Suppressor macrophage treated with lipopolysaccharide for 4 hours (primary cell): ENCODE results near the gene ELOVL2.
"Not testable (repeated sequence)": the region's sequence is repeated elsewhere in the genome, so short reads cannot be mapped to it uniquely, and the experiment has no call there.

Experiments
- DNase-seq: peaks from one replicate; pipeline ENCODE4 v3.0.0-alpha.2; 2020

The ELOVL2 gene

DNA sequence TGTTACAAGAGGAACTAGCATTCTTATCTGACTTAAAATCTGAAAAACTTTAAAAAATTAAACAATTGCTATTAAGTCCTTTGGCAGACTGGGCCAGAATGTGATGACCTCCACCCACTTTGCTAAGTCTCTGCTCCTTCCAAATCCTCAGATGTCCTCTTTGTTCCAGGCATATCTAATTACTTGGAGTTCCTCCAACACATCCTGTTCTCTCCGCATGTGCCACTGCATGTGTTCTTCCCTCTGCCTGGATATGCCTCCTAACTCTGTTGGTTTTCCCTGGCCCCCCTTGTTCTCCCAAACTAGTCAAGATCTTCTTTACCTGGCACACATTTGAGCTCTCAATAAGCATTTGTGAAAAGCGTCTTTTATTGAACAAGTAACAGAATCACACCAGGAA lies 23.1 kb downstream of the ELOVL2 start:
- no peak for DNase-seq

DNA sequence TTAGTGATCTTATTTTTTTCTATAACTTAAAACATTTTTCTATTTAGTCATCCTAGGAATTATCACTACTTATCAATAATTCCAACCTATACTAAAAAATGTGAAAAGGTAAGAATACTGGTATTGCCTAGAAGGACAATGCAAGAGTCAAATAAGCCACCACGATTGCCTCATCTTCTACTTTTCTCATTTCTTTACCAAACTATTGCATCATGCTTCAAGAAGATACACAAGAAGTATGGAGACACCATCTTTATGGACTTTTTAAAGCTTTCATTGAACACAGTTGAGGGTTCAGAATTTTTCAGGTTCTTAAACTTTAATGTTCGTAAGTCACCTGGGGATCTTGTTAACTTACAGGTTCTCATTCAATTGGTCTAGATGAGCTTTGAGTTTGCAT lies 25.9 kb downstream of the ELOVL2 start:
- no peak for DNase-seq

- no peak for DNase-seq
These were observed 27.0 kb downstream of the ELOVL2 start for GRCh38 chr6:11017090-11017489.

DNA sequence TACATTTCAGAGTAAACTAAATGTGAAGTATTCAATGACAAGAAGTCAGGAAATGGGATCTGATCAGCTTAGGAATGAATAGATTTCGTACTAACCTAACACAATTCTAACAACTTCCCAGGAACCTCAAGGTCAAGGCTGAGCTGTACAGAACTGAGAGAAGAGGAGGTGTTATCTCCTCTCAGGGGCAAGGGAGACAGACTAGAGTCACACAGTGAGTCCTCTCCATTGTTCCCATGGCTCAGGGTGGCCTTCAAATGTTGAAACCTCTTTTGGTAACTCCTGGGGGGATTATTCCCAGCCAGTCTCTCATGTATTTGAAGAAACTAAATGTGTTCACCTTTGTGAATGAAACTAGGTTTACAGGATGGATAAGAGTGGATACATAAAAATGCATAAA lies 27.7 kb downstream of the ELOVL2 start:
- no peak for DNase-seq

GRCh38 chr6:11015102-11015501 lies 29.0 kb downstream of the ELOVL2 start:
- DNase-seq = no peak

- DNase-seq = no peak
These were observed 30.4 kb downstream of the ELOVL2 start for GRCh38 chr6:11013721-11014070.

DNA sequence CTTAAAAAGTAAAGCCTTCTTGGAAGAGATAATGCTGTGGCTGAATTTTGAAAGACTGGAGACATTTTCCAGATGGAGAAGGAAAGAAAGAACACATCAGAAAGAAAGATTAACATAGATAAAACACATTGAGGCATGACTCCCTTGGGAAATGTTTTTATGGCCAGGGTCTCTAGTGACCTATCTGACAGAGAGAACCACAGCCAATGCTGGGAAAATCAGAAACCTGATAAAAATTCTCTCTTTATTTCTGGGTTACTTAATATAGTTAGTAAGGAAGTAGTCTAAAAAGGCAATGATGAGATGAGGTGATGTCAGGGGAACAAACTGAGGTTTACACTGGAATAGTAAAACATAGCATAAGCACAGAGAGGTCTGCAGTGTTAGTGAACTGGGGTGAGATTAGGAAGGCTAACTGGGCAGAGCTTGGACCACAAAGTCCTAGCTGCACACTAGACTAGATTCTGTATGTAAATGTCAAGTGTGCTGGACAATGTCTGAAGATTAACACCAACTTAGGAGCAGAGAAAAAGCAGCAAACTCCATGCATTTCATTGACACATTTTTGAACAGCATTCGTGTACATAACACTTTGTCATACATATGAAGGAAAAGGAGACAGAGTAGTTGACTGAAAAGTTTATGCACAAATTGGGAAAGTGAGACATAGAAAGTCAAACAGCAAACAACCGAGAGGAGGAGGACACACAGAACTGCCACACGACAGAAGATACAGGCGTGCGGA lies 31.0 kb downstream of the ELOVL2 start:
- DNase-seq = no peak

- no peak for DNase-seq
These were observed 31.8 kb downstream of the ELOVL2 start for GRCh38 chr6:11012295-11012754.

- DNase-seq = no peak
These were observed 32.3 kb downstream of the ELOVL2 start for GRCh38 chr6:11011787-11012234.

DNA sequence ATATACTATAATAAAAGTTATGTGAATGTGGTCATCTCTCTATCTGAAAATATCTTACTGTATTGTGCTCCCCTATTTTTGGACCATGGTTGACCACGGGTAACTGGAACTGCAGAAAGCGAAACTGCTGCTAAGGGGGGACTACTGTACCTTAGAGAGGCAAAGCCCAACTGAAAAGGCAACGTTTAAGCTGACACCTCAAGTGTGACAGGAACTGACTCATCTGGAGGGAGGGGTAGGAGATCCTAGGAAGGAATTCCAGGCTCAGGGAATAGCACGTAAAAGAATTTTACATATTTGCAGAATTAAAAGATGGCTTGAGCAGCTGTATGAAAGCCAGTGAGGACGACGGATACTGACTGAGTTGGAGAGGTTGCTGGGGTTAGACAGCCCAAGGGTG lies 34.8 kb downstream of the ELOVL2 start:
- no peak for DNase-seq

DNA sequence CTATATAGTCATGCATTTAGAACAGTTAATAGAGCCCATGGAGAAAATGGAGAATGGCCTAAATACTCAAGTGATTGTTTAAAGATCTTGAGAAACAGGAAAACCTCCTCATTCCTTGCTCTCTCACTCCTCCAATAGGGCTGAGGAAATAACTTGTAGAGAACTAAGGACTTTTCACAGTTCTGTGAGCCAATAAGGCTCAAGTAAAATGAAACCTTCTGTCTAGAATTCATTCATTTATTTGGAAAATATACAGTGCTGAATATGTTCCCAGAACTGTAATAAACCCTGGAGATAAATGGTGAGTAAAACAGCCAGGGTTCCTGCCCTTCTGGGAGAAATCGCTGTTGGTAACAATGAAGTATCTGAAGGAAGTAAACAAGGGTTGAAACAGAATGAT lies 35.3 kb downstream of the ELOVL2 start:
- DNase-seq = no peak

GRCh38 chr6:11007715-11008608 lies 36.1 kb downstream of the ELOVL2 start:
- no peak for DNase-seq

DNA sequence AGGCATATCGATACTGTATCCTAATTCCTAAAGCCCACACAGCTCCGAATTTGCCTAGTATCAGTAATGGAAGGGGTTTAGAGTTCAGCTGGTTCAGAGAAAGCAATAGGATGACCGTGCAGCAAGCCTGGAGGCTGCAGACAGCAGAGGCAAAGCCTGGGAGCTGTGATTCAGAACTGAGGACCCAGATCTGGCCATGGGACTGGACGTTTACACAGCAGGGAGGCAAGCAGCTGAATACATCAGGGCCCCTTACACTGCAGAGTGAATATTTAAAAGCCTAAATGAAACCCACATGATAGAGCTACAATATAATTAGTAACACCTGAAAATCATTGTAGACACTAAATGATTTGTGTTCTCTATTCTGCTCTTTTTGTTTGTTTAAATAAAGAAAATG lies 38.0 kb downstream of the ELOVL2 start:
- no peak for DNase-seq

DNA sequence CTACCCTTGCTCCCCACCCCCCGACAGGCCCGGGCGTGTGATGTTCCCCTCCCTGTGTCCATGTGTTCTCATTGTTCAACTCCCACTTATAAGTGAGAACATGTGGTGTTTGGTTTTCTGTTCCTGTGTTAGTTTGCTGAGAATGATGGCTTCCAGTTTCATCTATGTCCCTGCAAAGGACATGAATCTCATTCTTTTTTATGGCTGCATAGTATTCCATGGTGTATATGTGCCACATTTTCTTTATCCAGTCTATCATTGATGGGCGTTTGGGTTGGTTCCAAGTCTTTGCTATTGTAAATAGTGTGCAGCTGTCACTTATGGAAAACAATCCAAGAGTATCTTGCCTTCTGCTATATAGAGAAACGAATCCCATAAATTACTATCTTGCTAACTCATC lies 40.8 kb downstream of the ELOVL2 start:
- DNase-seq = not testable (repeated sequence)

- DNase-seq = no peak
These were observed 41.9 kb downstream of the ELOVL2 start for GRCh38 chr6:11002176-11002575.

GRCh38 chr6:10999994-11000393 lies 44.1 kb downstream of the ELOVL2 start:
- DNase-seq = no peak

DNA sequence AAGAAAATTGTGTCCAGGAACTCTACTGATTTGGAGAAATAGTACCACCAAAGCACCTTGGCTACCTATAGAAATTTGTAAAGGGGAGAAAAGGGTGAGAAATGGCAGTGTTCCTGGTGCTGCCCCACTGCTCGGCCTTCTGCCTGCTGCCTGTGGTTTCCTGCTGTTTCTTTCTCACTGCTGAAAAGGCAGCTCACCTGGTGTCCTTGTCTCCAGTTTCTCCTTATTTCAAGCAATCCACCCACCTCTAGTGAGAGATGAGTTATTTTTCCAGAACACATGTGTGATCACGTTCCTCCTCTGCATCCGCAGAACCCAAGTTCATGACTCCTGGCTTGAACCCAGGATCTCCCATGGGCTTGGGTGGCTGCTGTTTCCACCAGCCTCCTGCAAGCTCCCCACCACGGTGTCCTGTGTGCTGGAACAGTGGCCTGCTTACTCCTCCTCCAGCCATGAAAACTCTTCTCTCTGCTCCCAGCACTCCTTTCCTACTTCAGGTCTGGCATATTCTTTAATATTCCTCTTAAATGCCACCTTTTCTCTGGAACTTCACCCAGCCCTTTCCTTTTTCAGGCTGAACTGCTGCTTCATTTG lies 48.9 kb downstream of the ELOVL2 start:
- no peak for DNase-seq

GRCh38 chr6:10993896-10994295 lies 50.2 kb downstream of the ELOVL2 start:
- DNase-seq = no peak

GRCh38 chr6:10991115-10991514 lies 53.0 kb downstream of the ELOVL2 start:
- no peak for DNase-seq

DNA sequence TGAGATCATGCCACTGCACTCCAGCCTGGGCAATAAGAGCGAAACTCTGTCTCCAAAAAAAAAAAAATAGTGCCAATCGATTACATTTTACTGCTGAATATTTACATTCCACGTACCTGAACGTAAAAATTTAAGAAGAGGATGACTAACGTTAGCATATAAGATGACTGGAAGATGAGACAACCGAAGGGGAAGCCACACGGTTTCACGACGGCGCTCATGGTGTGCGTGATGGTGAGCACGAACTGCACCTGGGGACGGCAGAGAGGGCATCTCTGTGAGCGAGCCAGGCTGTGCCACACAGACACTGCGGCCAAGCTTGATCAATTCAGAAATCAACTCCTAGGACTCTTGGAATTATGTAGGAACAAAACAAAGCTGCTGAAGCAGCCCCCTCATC lies 54.5 kb downstream of the ELOVL2 start:
- no peak for DNase-seq

DNA sequence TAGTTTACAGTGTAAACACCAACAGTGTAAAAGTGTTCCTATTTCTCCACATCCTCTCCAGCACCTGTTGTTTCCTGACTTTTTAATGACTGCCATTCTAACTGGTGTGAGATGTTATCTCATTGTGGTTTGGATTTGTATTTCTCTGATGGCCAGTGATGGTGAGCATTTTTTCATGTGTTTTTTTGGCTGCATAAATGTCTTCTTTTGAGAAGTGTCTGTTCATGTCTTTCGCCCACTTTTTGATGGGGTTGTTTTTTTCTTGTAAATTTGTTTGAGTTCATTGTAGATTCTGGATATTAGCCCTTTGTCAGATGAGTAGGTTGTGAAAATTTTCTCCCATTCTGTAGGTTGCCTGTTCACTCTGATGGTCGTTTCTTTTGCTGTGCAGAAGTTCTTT lies 59.1 kb downstream of the ELOVL2 start:
- DNase-seq = not testable (repeated sequence)

DNA sequence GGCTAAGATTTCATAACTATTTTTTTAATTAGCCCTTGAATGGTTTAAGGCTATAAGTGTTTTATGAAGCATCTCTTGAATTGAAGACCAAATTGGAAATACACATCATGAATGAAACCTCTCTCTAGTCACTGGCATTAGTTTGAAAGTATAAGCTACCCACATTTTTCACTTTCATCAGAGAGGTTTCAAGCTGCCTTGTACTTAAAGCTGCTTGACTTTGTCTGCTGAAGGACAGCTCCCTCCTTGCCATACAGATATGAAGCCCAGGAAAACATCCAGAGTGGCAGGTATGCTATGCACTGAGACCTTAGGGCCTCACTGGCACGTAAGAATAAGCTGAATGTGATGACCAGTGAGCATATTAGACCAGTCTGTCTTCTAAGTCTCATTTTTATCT lies 62.7 kb downstream of the ELOVL2 start:
- no peak for DNase-seq

DNA sequence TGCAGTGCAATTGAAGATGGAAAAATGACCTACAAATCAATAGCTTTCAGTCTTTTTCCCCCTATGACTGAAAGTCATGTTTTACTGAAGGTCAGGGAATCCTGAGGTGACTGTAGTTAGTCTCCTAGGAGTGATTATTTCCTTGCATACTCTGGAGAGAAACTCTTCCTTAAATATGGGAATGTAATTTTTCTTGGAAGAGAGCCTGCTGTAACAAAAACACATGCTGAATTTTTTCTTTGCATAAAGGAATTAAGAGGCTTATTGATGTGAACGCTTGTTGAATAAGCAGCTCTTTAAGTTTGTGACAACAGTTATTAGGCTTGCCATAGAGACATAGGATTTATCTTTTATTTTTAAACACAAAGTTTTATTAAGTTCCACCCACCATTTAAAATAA lies 64.5 kb downstream of the ELOVL2 start:
- no peak for DNase-seq
